ENCODE results near the gene ACTL10. TPM values are rescaled to one million over a fixed set of nuclear protein-coding genes. Genes with fewer than 3 reads are reported as not detected.

ACTL10 gene
- total and polyA plus RNA-seq, 5 donors = 0.27 to 0.71 (median 0.31) TPM

- no peaks in the 10 kb centered on the region for H3K9me3 ChIP-seq (ENCODE audit: control insufficient read depth, low read length)
- ATAC-seq (no peak), DNase-seq (peak in 2 of 3 donors; percentile 47 to 59)
- intact Hi-C loops (cut with DNase I) = no loop called here
- no peaks in the 10 kb centered on the region for H3K27me3 ChIP-seq (ENCODE audit: control insufficient read depth, insufficient read depth)
- H3K4me3 ChIP-seq (ENCODE audit: low read length) = no peak overlapping the region
- WGBS = 91% methylated on average over 12 of the region's 12 CpGs
- H3K4me1 ChIP-seq (ENCODE audit: control insufficient read depth, insufficient read depth, low read length) = no peaks in the 10 kb centered on the region
- no peak overlapping the region for H3K27ac ChIP-seq (ENCODE audit: low read length)
These were observed 9.0 kb upstream of the ACTL10 start for GRCh38 chr20:33657704-33658095.

- Histone ChIP-seq H3K9me3 (ENCODE audit: control insufficient read depth, low read length) (no peaks in the 10 kb centered on the region), H3K4me3 (ENCODE audit: low read length) (no peak overlapping the region), H3K27me3 (ENCODE audit: control insufficient read depth, insufficient read depth) (no peaks in the 10 kb centered on the region), H3K27ac (ENCODE audit: low read length) (no peak overlapping the region), H3K4me1 (ENCODE audit: control insufficient read depth, insufficient read depth, low read length) (no peaks in the 10 kb centered on the region)
- intact Hi-C loops (cut with DNase I) = no loop called here
- WGBS = 95% methylated on average over 8 of the region's 8 CpGs
- no peak for ATAC-seq
- DNase-seq = no peak
These were observed 8.2 kb upstream of the ACTL10 start for GRCh38 chr20:33658510-33658909.

GRCh38 chr20:33658929-33659328, 7.8 kb upstream of the ACTL10 start:
- WGBS = 93% methylated on average over 4 of the region's 4 CpGs
- Histone ChIP-seq H3K27ac (ENCODE audit: low read length) (no peak overlapping the region), H3K27me3 (ENCODE audit: control insufficient read depth, insufficient read depth) (no peaks in the 10 kb centered on the region), H3K4me3 (ENCODE audit: low read length) (no peak overlapping the region), H3K9me3 (ENCODE audit: control insufficient read depth, low read length) (no peaks in the 10 kb centered on the region), H3K4me1 (ENCODE audit: control insufficient read depth, insufficient read depth, low read length) (no peaks in the 10 kb centered on the region)
- no peak for ATAC-seq
- no peak for DNase-seq
- intact Hi-C loops (cut with DNase I) = no loop called here

GRCh38 chr20:33659341-33660034, 7.3 kb upstream of the ACTL10 start:
- H3K27ac ChIP-seq (ENCODE audit: low read length) = no peak overlapping the region
- intact Hi-C loops (cut with DNase I) = loop anchor here in 1 of 4 donors (10.0 kb wide), 1 partner anchor 215 kb away; the partner anchor contains the start of gene SNTA1
- H3K4me1 ChIP-seq (ENCODE audit: control insufficient read depth, insufficient read depth, low read length) = no peaks in the 10 kb centered on the region
- H3K9me3 ChIP-seq (ENCODE audit: control insufficient read depth, low read length) = no peaks in the 10 kb centered on the region
- WGBS = 95% methylated on average over 32 of the region's 32 CpGs
- no peak for ATAC-seq
- DNase-seq = no peak
- no peak overlapping the region for H3K4me3 ChIP-seq (ENCODE audit: low read length)
- H3K27me3 ChIP-seq (ENCODE audit: control insufficient read depth, insufficient read depth) = no peaks in the 10 kb centered on the region

GRCh38 chr20:33660035-33660684, 6.6 kb upstream of the ACTL10 start:
- ATAC-seq = no peak
- Histone ChIP-seq H3K4me1 (ENCODE audit: control insufficient read depth, insufficient read depth, low read length) (no peaks in the 10 kb centered on the region), H3K27ac (ENCODE audit: low read length) (no peak overlapping the region), H3K27me3 (ENCODE audit: control insufficient read depth, insufficient read depth) (no peaks in the 10 kb centered on the region), H3K9me3 (ENCODE audit: control insufficient read depth, low read length) (no peaks in the 10 kb centered on the region), H3K4me3 (ENCODE audit: low read length) (no peak overlapping the region)
- WGBS = 91% methylated on average over 21 of the region's 21 CpGs
- intact Hi-C loops (cut with DNase I) = loop anchor here in 1 of 4 donors (10.0 kb wide), 1 partner anchor 215 kb away; the partner anchor contains the start of gene SNTA1
- DNase-seq = peak in 1 of 3 donors; percentile 40

- Histone ChIP-seq H3K9me3 (ENCODE audit: control insufficient read depth, low read length) (no peaks in the 10 kb centered on the region), H3K4me3 (ENCODE audit: low read length) (no peak overlapping the region), H3K27ac (ENCODE audit: low read length) (no peak overlapping the region), H3K4me1 (ENCODE audit: control insufficient read depth, insufficient read depth, low read length) (no peaks in the 10 kb centered on the region), H3K27me3 (ENCODE audit: control insufficient read depth, insufficient read depth) (no peaks in the 10 kb centered on the region)
- ATAC-seq (no peak), DNase-seq (peak in 1 of 3 donors; percentile 11)
- 89% methylated on average over 7 of the region's 7 CpGs for WGBS
- intact Hi-C loops (cut with DNase I) = loop anchor here in 1 of 4 donors (10.0 kb wide), 1 partner anchor 216 kb away; the partner anchor contains the start of gene SNTA1
These were observed 6.1 kb upstream of the ACTL10 start for GRCh38 chr20:33660685-33661058.

GRCh38 chr20:33662172-33662571, 4.6 kb upstream of the ACTL10 start, which contains the start of gene C20orf144:
TSS of gene C20orf144 (plus strand) at chr20:33662327. CDS start at chr20:33662346, 19 bp downstream.
- DNase-seq = peak in 1 of 3 donors; percentile 55
- H3K4me1 ChIP-seq (ENCODE audit: control insufficient read depth, insufficient read depth, low read length) = no peaks in the 10 kb centered on the region
- no peak within 1 kb of the TSS for H3K27ac ChIP-seq (ENCODE audit: low read length)
- peak within 1 kb of the TSS; percentile 32 for H3K4me3 ChIP-seq (ENCODE audit: low read length)
- no peaks in the 10 kb centered on the region for H3K9me3 ChIP-seq (ENCODE audit: control insufficient read depth, low read length)
- intact Hi-C loops (cut with DNase I) = loop anchor here in 1 of 4 donors (10.0 kb wide), 1 partner anchor 217 kb away; the partner anchor contains the start of gene SNTA1
- no peaks in the 10 kb centered on the region for H3K27me3 ChIP-seq (ENCODE audit: control insufficient read depth, insufficient read depth)
- WGBS = 92% methylated on average over 10 of the region's 10 CpGs
- no peak for ATAC-seq

GRCh38 chr20:33663161-33664084, 3.3 kb upstream of the ACTL10 start:
- H3K9me3 ChIP-seq (ENCODE audit: control insufficient read depth, low read length) = no peaks in the 10 kb centered on the region
- ATAC-seq (peak; percentile 66), DNase-seq (peak; percentile 87 to 96 (median 94))
- intact Hi-C loops (cut with DNase I) = loop anchor here in 1 of 4 donors (10.0 kb wide), 1 partner anchor 219 kb away; the partner anchor contains the start of gene SNTA1
- no peaks in the 10 kb centered on the region for H3K4me1 ChIP-seq (ENCODE audit: control insufficient read depth, insufficient read depth, low read length)
- H3K27me3 ChIP-seq (ENCODE audit: control insufficient read depth, insufficient read depth) = no peaks in the 10 kb centered on the region
- peak overlapping the region; percentile 32 for H3K4me3 ChIP-seq (ENCODE audit: low read length)
- H3K27ac ChIP-seq (ENCODE audit: low read length) = peak overlapping the region; percentile 52
- under 1% methylated on average over 84 of the region's 84 CpGs for WGBS

- peak in 1 of 3 donors; percentile 59 for DNase-seq
- no peaks in the 10 kb centered on the region for H3K27me3 ChIP-seq (ENCODE audit: control insufficient read depth, insufficient read depth)
- intact Hi-C loops (cut with DNase I) = loop anchor here in 1 of 4 donors (10.0 kb wide), 1 partner anchor 219 kb away; the partner anchor contains the start of gene SNTA1
- H3K4me3 ChIP-seq (ENCODE audit: low read length) = peak overlapping the region; percentile 32
- H3K4me1 ChIP-seq (ENCODE audit: control insufficient read depth, insufficient read depth, low read length) = no peaks in the 10 kb centered on the region
- no peak for ATAC-seq
- 46% methylated on average over 9 of the region's 9 CpGs for WGBS
- no peaks in the 10 kb centered on the region for H3K9me3 ChIP-seq (ENCODE audit: control insufficient read depth, low read length)
- H3K27ac ChIP-seq (ENCODE audit: low read length) = peak overlapping the region; percentile 52
These were observed 2.5 kb upstream of the ACTL10 start for GRCh38 chr20:33664085-33664761.

- H3K27me3 ChIP-seq (ENCODE audit: control insufficient read depth, insufficient read depth) = no peaks in the 10 kb centered on the region
- H3K4me1 ChIP-seq (ENCODE audit: control insufficient read depth, insufficient read depth, low read length) = no peaks in the 10 kb centered on the region
- H3K4me3 ChIP-seq (ENCODE audit: low read length) = no peak overlapping the region
- no peak for DNase-seq
- 99% methylated on average over 2 of the region's 2 CpGs for WGBS
- no peak overlapping the region for H3K27ac ChIP-seq (ENCODE audit: low read length)
- no peak for ATAC-seq
- intact Hi-C loops (cut with DNase I) = loop anchor here in 1 of 4 donors (10.0 kb wide), 1 partner anchor 220 kb away; the partner anchor contains the start of gene SNTA1
- no peaks in the 10 kb centered on the region for H3K9me3 ChIP-seq (ENCODE audit: control insufficient read depth, low read length)
These were observed 2.0 kb upstream of the ACTL10 start for GRCh38 chr20:33664762-33665144.
